A549 (cell line): ENCODE results near the gene MPRIP. TPM values are rescaled to one million over a fixed set of nuclear protein-coding genes. Genes with fewer than 3 reads are reported as not detected.

Experiments
- ATAC-seq, 2 experiments: fragments of 200-7000 bp in 1 of 2; fragments of >200 bp in 1 of 2; cut with Nextera tagmentation in 1 of 2; cut with Tn5 transposase in 1 of 2; 3 replicates each; pipeline versions ENCODE4 v1.8.0 to v1.9.1; 2018 to 2020; ENCODE audit warnings: mild to moderate bottlenecking in 1 of 2, moderate library complexity in 1 of 2
- CTCF ChIA-PET: fragments of 300-600 bp; sonication (Branson Sonifier 250); formaldehyde crosslinking; extraction: SDS; loops from one replicate; lab custom pipeline; 2021; ENCODE audit warnings: antibody characterized with exemption, inconsistent platforms; lab: Yijun Ruan, JAX
- POLR2A ChIA-PET: fragments of 350-600 bp; formaldehyde crosslinking; extraction: SDS; loops from one replicate; lab custom pipeline; 2021; ENCODE audit warnings: antibody characterized with exemption, inconsistent platforms; lab: Yijun Ruan, JAX
- DNase-seq, 2 experiments: peaks; one replicate each; pipeline versions ENCODE4 v3.0.0 to v3.0.0-alpha.2; 2011 to 2016; ENCODE audit warnings: low read depth in 1 of 2, low spot score in 1 of 2
- FAIRE-seq: peaks from 2 replicates; lab custom pipeline; 2011; peaks lifted over from hg19 to GRCh38; lab: Jason Lieb, UNC
- H3K27ac ChIP-seq, 2 experiments: fragments of >200 bp; sonication (Bioruptor Twin); formaldehyde crosslinking; 3 replicates each; pipeline ENCODE4 v1.5.1; 2016 to 2017
- H3K4me1 ChIP-seq: fragments of >200 bp; sonication (Bioruptor Twin); formaldehyde crosslinking; 3 replicates; pipeline ENCODE4 v1.6.1; 2016
- H3K4me2 ChIP-seq: fragments of >200 bp; sonication (Bioruptor Twin); formaldehyde crosslinking; 3 replicates; pipeline ENCODE4 v1.6.1; 2016
- H3K4me3 ChIP-seq: fragments of >200 bp; sonication (Bioruptor Twin); formaldehyde crosslinking; 3 replicates; pipeline ENCODE4 v1.5.1; 2016
- H3K9me3 ChIP-seq: fragments of >200 bp; sonication (Bioruptor Twin); formaldehyde crosslinking; 3 replicates; pipeline ENCODE4 v1.6.1; 2016
- ATOH8 ChIP-seq: fragments of 250-450 bp; sonication (Bioruptor Pico); IDR thresholded peaks from 2 replicates; pipeline ENCODE4 v1.5.0; 2020; ENCODE audit warnings: low read depth, mild to moderate bottlenecking, moderate library complexity
- BCL3 ChIP-seq: fragments of >200 bp; sonication (Bioruptor Twin); formaldehyde crosslinking; IDR thresholded peaks from 3 replicates; pipeline ENCODE4 v1.6.1; 2016
- BHLHE40 ChIP-seq: IDR thresholded peaks from 2 replicates; pipeline ENCODE4 v1.6.1; 2012; ENCODE audit warnings: low read depth, low read length, inconsistent platforms
- CBX8 ChIP-seq: fragments of 200-600 bp; sonication (generic); IDR thresholded peaks from 2 replicates; pipeline ENCODE4 v1.6.1; 2016
- CEBPB ChIP-seq, 2 experiments: fragments of >200 bp in 1 of 2; sonication (Bioruptor Twin) in 1 of 2; formaldehyde crosslinking in 1 of 2; IDR thresholded peaks; 2 replicates each; pipeline ENCODE4 v1.6.1; 2012 to 2016
- CTCF ChIP-seq: fragments of >200 bp; sonication (Bioruptor Twin); formaldehyde crosslinking; IDR thresholded peaks from 3 replicates; pipeline ENCODE4 v1.5.1; 2016
- EHF ChIP-seq: fragments of 250-450 bp; sonication (Bioruptor Pico); IDR thresholded peaks from 2 replicates; pipeline ENCODE4 v1.5.0; 2020; ENCODE audit warnings: mild to moderate bottlenecking
- EHMT2 ChIP-seq: fragments of 200-600 bp; sonication (generic); IDR thresholded peaks from 2 replicates; pipeline ENCODE4 v1.6.1; 2016; ENCODE audit warnings: antibody characterized with exemption, low read depth, mild to moderate bottlenecking, moderate library complexity
- ELK1 ChIP-seq: fragments of 150-350 bp; IDR thresholded peaks from 2 replicates; pipeline ENCODE4 v1.6.1; 2014; ENCODE audit warnings: low read depth, mild to moderate bottlenecking, low read length
- EP300 ChIP-seq, 2 experiments: fragments of >200 bp; sonication (Bioruptor Twin); formaldehyde crosslinking; IDR thresholded peaks; 2 replicates in 1 of 2; 3 replicates in 1 of 2; pipeline ENCODE4 v1.6.1; 2016 to 2017
- FOSL2 ChIP-seq, 2 experiments: fragments of 450-650 bp in 1 of 2; fragments of >200 bp in 1 of 2; sonication (Bioruptor Twin) in 1 of 2; formaldehyde crosslinking; IDR thresholded peaks; 2 replicates each; pipeline versions ENCODE4 v1.5.0 to v1.6.1; 2016 to 2020; ENCODE audit warnings: mild to moderate bottlenecking in 1 of 2, moderate library complexity in 1 of 2
- HOXB13 ChIP-seq: fragments of 250-450 bp; sonication (Bioruptor Pico); IDR thresholded peaks from 2 replicates; pipeline ENCODE4 v1.5.0; 2020; ENCODE audit warnings: low read depth, mild to moderate bottlenecking, moderate library complexity
- HOXB5 ChIP-seq: fragments of 250-450 bp; sonication (Bioruptor Pico); IDR thresholded peaks from 2 replicates; pipeline ENCODE4 v1.5.0; 2020; ENCODE audit warnings: mild to moderate bottlenecking, moderate library complexity
- JUN ChIP-seq, 2 experiments: fragments of >200 bp; sonication (Bioruptor Twin); formaldehyde crosslinking; IDR thresholded peaks; 2 replicates in 1 of 2; 3 replicates in 1 of 2; pipeline ENCODE4 v1.6.1; 2016 to 2017
- JUNB ChIP-seq: fragments of >200 bp; sonication (Bioruptor Twin); formaldehyde crosslinking; IDR thresholded peaks from 2 replicates; pipeline ENCODE4 v1.6.1; 2016
- KDM1A ChIP-seq: fragments of 200-600 bp; sonication (generic); IDR thresholded peaks from 2 replicates; pipeline ENCODE4 v1.6.1; 2016; ENCODE audit warnings: low read depth, mild to moderate bottlenecking
- MAFK ChIP-seq: fragments of 450-650 bp; IDR thresholded peaks from 2 replicates; pipeline ENCODE4 v1.6.1; 2014; ENCODE audit not compliant: partially characterized antibody
- NFE2L2 ChIP-seq: fragments of 150-350 bp; conservative IDR thresholded peaks from 2 replicates; pipeline ENCODE4 v1.6.1; 2014; ENCODE audit warnings: low read length
- POLR2AphosphoS2 ChIP-seq: conservative IDR thresholded peaks from 2 replicates; pipeline ENCODE4 v1.6.1; 2012; ENCODE audit warnings: low read length, improper control_type of control experiment, inconsistent platforms
- RAD21 ChIP-seq, 2 experiments: fragments of >200 bp in 1 of 2; sonication (Bioruptor Twin) in 1 of 2; formaldehyde crosslinking in 1 of 2; IDR thresholded peaks in 1 of 2; conservative IDR thresholded peaks in 1 of 2; 2 replicates in 1 of 2; 3 replicates in 1 of 2; pipeline ENCODE4 v1.6.1; 2012 to 2018; ENCODE audit warnings: inconsistent platforms in 1 of 2
- RARB ChIP-seq: fragments of 250-450 bp; sonication (Bioruptor Pico); IDR thresholded peaks from 2 replicates; pipeline ENCODE4 v1.8.0; 2021; ENCODE audit warnings: mild to moderate bottlenecking, moderate library complexity
- RCOR1 ChIP-seq: fragments of 150-350 bp; IDR thresholded peaks from 2 replicates; pipeline ENCODE4 v1.6.1; 2014; ENCODE audit warnings: antibody characterized with exemption, low read length, low read depth
- SMC3 ChIP-seq: fragments of >200 bp; sonication (Bioruptor Twin); formaldehyde crosslinking; IDR thresholded peaks from 3 replicates; pipeline ENCODE4 v1.6.1; 2018; ENCODE audit warnings: inconsistent platforms
- TP53 ChIP-seq: fragments of 250-450 bp; sonication (Bioruptor Pico); IDR thresholded peaks from 2 replicates; pipeline ENCODE4 v1.5.0; 2021; ENCODE audit warnings: mild to moderate bottlenecking, moderate library complexity
- ZNF302 ChIP-seq: fragments of 250-450 bp; sonication (Bioruptor Pico); IDR thresholded peaks from 2 replicates; pipeline ENCODE4 v1.9.0; 2021; ENCODE audit warnings: inconsistent platforms, mild to moderate bottlenecking, moderate library complexity
- WGBS: methylation state at CpG from one replicate; pipeline ENCODE4 v1.1.6; 2017; ENCODE audit errors: missing lambda C conversion rate; 5-methylcytosine and 5-hydroxymethylcytosine counted together
- polyA plus RNA-seq, 4 experiments: library from polyadenylated mRNA; depleted of rRNA in 3 of 4; stranded (reverse); fragments of >200 nt; fragmentation: RNase III in 1 of 4; extraction: RNeasy Plus Mini Kit Qiagen cat#74134 plus additional on column Dnase treatment in 1 of 4; gene quantifications; 2 replicates in 3 of 4; 3 replicates in 1 of 4; pipeline ENCODE4 v1.2.3, GENCODE V29; 2011 to 2017

Gene MPRIP
- polyA plus RNA-seq, 2 of the 4 experiments (the other 2 are of a cell fraction) = 147 to 228 TPM

GRCh38 chr17:17151541-17151940, 109.3 kb downstream of the MPRIP start:
- no peak for FAIRE-seq
- ChIA-PET POLR2A (no interaction called here), CTCF (interaction anchor here (0.9 to 10.9 kb wide), 6 partner anchors 8 to 150 kb away, joined by 3 to 112 read pairs (median 4); no protein-coding TSS in a partner anchor)
- H3K9me3 ChIP-seq = no peaks in the 10 kb centered on the region
- peak overlapping the region; percentile 16; the same call in 1 of the 3 replicates for H3K4me3 ChIP-seq
- peak; percentile 54 to 68 for ATAC-seq
- H3K4me1 ChIP-seq = peaks cover 71% of the 10 kb centered on the region
- H3K4me2 ChIP-seq = peak overlapping the region; percentile 76
- 39% methylated on average over 3 of the region's 3 CpGs for WGBS
- TF ChIP-seq HOXB5 = 0 out of 2 replicates have a peak, but pooled peaks have one; percentile 45
- no peak for TF ChIP-seq NFE2L2
- 0 out of 3 replicates have a peak, but pooled peaks have one; percentile 16 for TF ChIP-seq BCL3
- peak in 1 of 2 experiments; percentile 53; a peak in 1 of 5 replicates for TF ChIP-seq EP300 (IDR thresholded peaks at IDR 0.05)
- TF ChIP-seq MAFK = peak; percentile 52
- 0 out of 2 replicates have a peak, but pooled peaks have one; percentile 31 for TF ChIP-seq EHF (CRISPR knock-in tag)
- TF ChIP-seq CBX8 = no peak
- no peak for TF ChIP-seq ZNF302 (CRISPR knock-in tag)
- no peak for TF ChIP-seq EHMT2
- TF ChIP-seq HOXB13 (CRISPR knock-in tag) = peak; percentile 69; the same call in 1 of the 2 replicates
- TF ChIP-seq KDM1A = no peak
- peak overlapping the region; percentile 72 to 88 for H3K27ac ChIP-seq
- DNase-seq = peak; percentile 51 to 62

GRCh38 chr17:17151962-17152361, 109.7 kb downstream of the MPRIP start:
- Histone ChIP-seq H3K4me3 (peak overlapping the region; percentile 16; the same call in 1 of the 3 replicates), H3K9me3 (no peaks in the 10 kb centered on the region), H3K4me2 (peak overlapping the region; percentile 76), H3K4me1 (peaks cover 71% of the 10 kb centered on the region), H3K27ac (peak overlapping the region; percentile 72 to 88)
- ChIA-PET POLR2A (no interaction called here), CTCF (interaction anchor here (0.9 to 10.9 kb wide), 8 partner anchors 8 to 151 kb away, joined by 3 to 112 read pairs (median 4); no protein-coding TSS in a partner anchor)
- TF ChIP-seq NFE2L2 (0 out of 2 replicates have a peak, but pooled peaks have one; percentile 5), EHMT2 (no peak), RARB (no peak), CEBPB (IDR thresholded peaks at IDR 0.05) (no peak), TP53 (0 out of 2 replicates have a peak, but pooled peaks have one; percentile 8), SMC3 (peak; percentile 37; the same call in 1 of the 3 replicates), RCOR1 (no peak), POLR2AphosphoS2 (no peak), ELK1 (no peak), FOSL2 (IDR thresholded peaks at IDR 0.05) (no peak), FOSL2 (CRISPR knock-in tag; IDR thresholded peaks at IDR 0.05) (peak; percentile 64), JUN (IDR thresholded peaks at IDR 0.05) (peak in 1 of 2 experiments; percentile 59; a peak in 2 of 5 replicates), BCL3 (0 out of 3 replicates have a peak, but pooled peaks have one; percentile 3), JUNB (peak; percentile 44), CTCF (no peak), MAFK (peak; percentile 57), ATOH8 (CRISPR knock-in tag) (peak; percentile 81; the same call in 1 of the 2 replicates), RAD21 (conservative IDR thresholded peaks at IDR 0.05 in 1 of 2, IDR thresholded peaks at IDR 0.05 in 1 of 2) (peak in 1 of 2 experiments; percentile 21; a peak in 1 of 5 replicates), BHLHE40 (no peak)
- DNase-seq = peak; percentile 81 to 85
- peak; percentile 86 for FAIRE-seq
- WGBS = 9% methylated on average over 7 of the region's 8 CpGs
- ATAC-seq = peak; percentile 89 to 91
